Measurements from ENCODE around the gene U2AF1L4.
"Not testable (repeated sequence)": the region's sequence is repeated elsewhere in the genome, so short reads cannot be mapped to it uniquely, and the experiment has no call there.

The U2AF1L4 gene

GRCh38 chr19:35739275-35740107 lies 5.7 kb downstream of the U2AF1L4 start:
- no peak for DNase-seq

GRCh38 chr19:35738887-35739229 lies 6.4 kb downstream of the U2AF1L4 start:
- no peak for DNase-seq

- no peak for DNase-seq
Observed at GRCh38 chr19:35738021-35738886, 7.0 kb downstream of the U2AF1L4 start.

GRCh38 chr19:35736913-35737886 lies 8.0 kb downstream of the U2AF1L4 start:
- no peak for DNase-seq

- no peak for DNase-seq
Observed at GRCh38 chr19:35734889-35735288, 10.3 kb downstream of the U2AF1L4 start.

GRCh38 chr19:35734273-35734672 lies 10.9 kb downstream of the U2AF1L4 start:
- DNase-seq = no peak

- no peak for DNase-seq
Observed at GRCh38 chr19:35733180-35734125, 11.8 kb downstream of the U2AF1L4 start.

GRCh38 chr19:35732540-35733179 lies 12.6 kb downstream of the U2AF1L4 start:
- DNase-seq = no peak

- DNase-seq = no peak
Observed at GRCh38 chr19:35731779-35732405, 13.3 kb downstream of the U2AF1L4 start.

- no peak for DNase-seq
Observed at GRCh38 chr19:35731353-35731752, 13.9 kb downstream of the U2AF1L4 start.

- no peak for DNase-seq
Observed at GRCh38 chr19:35730326-35730725, 14.9 kb downstream of the U2AF1L4 start.

GRCh38 chr19:35729763-35730162 lies 15.5 kb downstream of the U2AF1L4 start:
- no peak for DNase-seq

- DNase-seq = no peak
Observed at GRCh38 chr19:35729021-35729420, 16.2 kb downstream of the U2AF1L4 start.

- DNase-seq = no peak
Observed at GRCh38 chr19:35727956-35728706, 17.1 kb downstream of the U2AF1L4 start.

- no peak for DNase-seq
Observed at GRCh38 chr19:35727053-35727955, 17.9 kb downstream of the U2AF1L4 start.

- no peak for DNase-seq
Observed at GRCh38 chr19:35725216-35725861, 19.9 kb downstream of the U2AF1L4 start.

GRCh38 chr19:35724560-35724959 lies 20.7 kb downstream of the U2AF1L4 start:
- no peak for DNase-seq

GRCh38 chr19:35724132-35724531 lies 21.1 kb downstream of the U2AF1L4 start:
- not testable (repeated sequence) for DNase-seq

Measured in kidney glomerular epithelial cell (primary cell).